Transverse colon (tissue), 4 donors: ENCODE results near the gene ETV6.

Experiments used
- EP300 ChIP-seq: sonication (generic); formaldehyde crosslinking; IDR thresholded peaks from one replicate; pipeline ENCODE4 v1.6.1; 2017; ENCODE audit warnings: antibody characterized with exemption, low read depth
- POLR2A ChIP-seq: fragments of 450-650 bp; IDR thresholded peaks from one replicate; pipeline ENCODE4 v1.6.1; 2016; ENCODE audit warnings: antibody characterized with exemption, mild to moderate bottlenecking, moderate library complexity
- POLR2AphosphoS5 ChIP-seq, 3 donors: sonication (generic); formaldehyde crosslinking; IDR thresholded peaks; one replicate each; pipeline ENCODE4 v1.6.1; 2016; ENCODE audit warnings: antibody characterized with exemption in 3 of 3
- TF ChIP-seq, protein P1 (sequence below), 5 experiments: fragments of 200-600 bp in 3 of 5; fragments of 450-650 bp in 2 of 5; sonication (generic) in 3 of 5; IDR thresholded peaks; 1 replicate in 2 of 5; 2 replicates in 3 of 5; pipeline ENCODE4 v1.5.1; 2016 to 2017; ENCODE audit warnings: antibody characterized with exemption in 5 of 5, inconsistent platforms in 3 of 5, mild to moderate bottlenecking in 2 of 5, moderate library complexity in 1 of 5

DNA sequence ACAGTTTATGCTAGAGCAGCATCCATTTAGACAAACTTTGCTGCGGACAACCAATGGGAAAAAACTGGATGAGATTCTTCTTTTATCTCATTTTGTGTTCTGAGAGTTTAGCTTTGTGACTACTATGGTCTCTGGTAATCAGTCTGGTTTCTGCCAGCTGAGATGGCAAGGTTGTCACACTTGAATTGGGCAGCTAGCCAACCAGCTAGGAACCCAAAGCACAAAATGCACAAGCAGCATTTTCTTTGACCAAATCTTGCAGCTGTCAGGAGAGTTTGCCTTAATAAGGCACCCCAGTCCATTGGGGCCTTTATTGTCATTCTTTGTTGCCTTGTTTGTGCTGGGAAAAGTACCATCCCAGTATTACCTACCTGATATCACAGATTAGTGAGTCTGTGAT lies 34.0 kb upstream of the ETV6 start:
- TF ChIP-seq POLR2A (no peak), EP300 (no peak), POLR2AphosphoS5 (IDR thresholded peaks at IDR 0.05) (no peak)
- TF ChIP-seq, protein P1, sequence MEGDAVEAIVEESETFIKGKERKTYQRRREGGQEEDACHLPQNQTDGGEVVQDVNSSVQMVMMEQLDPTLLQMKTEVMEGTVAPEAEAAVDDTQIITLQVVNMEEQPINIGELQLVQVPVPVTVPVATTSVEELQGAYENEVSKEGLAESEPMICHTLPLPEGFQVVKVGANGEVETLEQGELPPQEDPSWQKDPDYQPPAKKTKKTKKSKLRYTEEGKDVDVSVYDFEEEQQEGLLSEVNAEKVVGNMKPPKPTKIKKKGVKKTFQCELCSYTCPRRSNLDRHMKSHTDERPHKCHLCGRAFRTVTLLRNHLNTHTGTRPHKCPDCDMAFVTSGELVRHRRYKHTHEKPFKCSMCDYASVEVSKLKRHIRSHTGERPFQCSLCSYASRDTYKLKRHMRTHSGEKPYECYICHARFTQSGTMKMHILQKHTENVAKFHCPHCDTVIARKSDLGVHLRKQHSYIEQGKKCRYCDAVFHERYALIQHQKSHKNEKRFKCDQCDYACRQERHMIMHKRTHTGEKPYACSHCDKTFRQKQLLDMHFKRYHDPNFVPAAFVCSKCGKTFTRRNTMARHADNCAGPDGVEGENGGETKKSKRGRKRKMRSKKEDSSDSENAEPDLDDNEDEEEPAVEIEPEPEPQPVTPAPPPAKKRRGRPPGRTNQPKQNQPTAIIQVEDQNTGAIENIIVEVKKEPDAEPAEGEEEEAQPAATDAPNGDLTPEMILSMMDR (IDR thresholded peaks at IDR 0.05), result no peak
